PC-3 (cell line): ENCODE results near the gene LTBP1. TPM values are rescaled to one million over a fixed set of nuclear protein-coding genes. Genes with fewer than 3 reads are reported as not detected.

ENCODE experiments used
- ATAC-seq: fragments of 200-7000 bp; cut with Tn5 transposase; 2 replicates; pipeline ENCODE4 v1.9.1; 2020; ENCODE audit warnings: mild to moderate bottlenecking, moderate library complexity
- BruUV-seq: library from RNA; stranded (reverse); fragments of 400-500 nt; replicated peaks from 2 replicates; lab custom pipeline; 2021; lab: Mats Ljungman, UMichigan
- CTCF ChIA-PET: fragments of 300-600 bp; sonication (Branson Sonifier 250); formaldehyde crosslinking; loops from one replicate; lab custom pipeline; 2022; ENCODE audit warnings: antibody characterized with exemption; lab: Charles Lee
- POLR2A ChIA-PET: fragments of 300-600 bp; sonication (Branson Sonifier 250); formaldehyde crosslinking; loops from one replicate; lab custom pipeline; 2022; ENCODE audit warnings: antibody characterized with exemption; ENCODE audit not compliant: unreplicated experiment; lab: Charles Lee
- DNase-seq: peaks from one replicate; pipeline ENCODE4 v3.0.0-alpha.2; 2015
- H2AFZ ChIP-seq: fragments of 300-600 bp; sonication (generic); 2 replicates; pipeline ENCODE4 v1.6.0; 2016; ENCODE audit warnings: antibody characterized with exemption, low read length
- H3F3A ChIP-seq: fragments of 300-600 bp; sonication (generic); one replicate; pipeline ENCODE4 v1.6.0; 2017; ENCODE audit warnings: antibody characterized with exemption, low read length, control low read depth, mild to moderate bottlenecking; ENCODE audit not compliant: unreplicated experiment
- H3K27ac ChIP-seq: fragments of 300-600 bp; sonication (generic); 2 replicates; pipeline ENCODE4 v1.5.1; 2016; ENCODE audit warnings: mild to moderate bottlenecking, low read length
- H3K27me3 ChIP-seq: fragments of 300-600 bp; sonication (generic); 2 replicates; pipeline ENCODE4 v1.6.1; 2016; ENCODE audit warnings: low read length, mixed read lengths
- H3K36me3 ChIP-seq: fragments of 300-600 bp; sonication (generic); 2 replicates; pipeline ENCODE4 v1.6.1; 2016; ENCODE audit warnings: low read depth, mixed run types, low read length, mixed read lengths
- H3K4me1 ChIP-seq: fragments of 300-600 bp; sonication (generic); 2 replicates; pipeline ENCODE4 v1.5.1; 2016; ENCODE audit warnings: low read length; ENCODE audit not compliant: insufficient read depth
- H3K4me2 ChIP-seq: fragments of 300-600 bp; sonication (generic); 2 replicates; pipeline ENCODE4 v1.6.0; 2016; ENCODE audit warnings: low read length
- H3K4me3 ChIP-seq: fragments of 300-600 bp; sonication (generic); 2 replicates; pipeline ENCODE4 v1.5.1; 2016; ENCODE audit warnings: mild to moderate bottlenecking, low read length, mixed read lengths
- H3K79me2 ChIP-seq: fragments of 300-600 bp; sonication (generic); 2 replicates; pipeline ENCODE4 v1.6.1; 2017; ENCODE audit warnings: low read length, mixed read lengths
- H3K9ac ChIP-seq: fragments of 300-600 bp; sonication (generic); 2 replicates; pipeline ENCODE4 v1.6.0; 2016; ENCODE audit warnings: mild to moderate bottlenecking, low read length
- H3K9me2 ChIP-seq: fragments of 300-600 bp; sonication (generic); replicated peaks from 2 replicates; pipeline ENCODE4 v1.6.1; 2016; ENCODE audit warnings: mixed run types, low read length, mixed read lengths
- H3K9me3 ChIP-seq: fragments of 300-600 bp; sonication (generic); 2 replicates; pipeline ENCODE4 v1.6.1; 2016; ENCODE audit warnings: low read length, mixed read lengths
- H4K20me1 ChIP-seq: fragments of 300-600 bp; sonication (generic); 2 replicates; pipeline ENCODE4 v1.6.1; 2016; ENCODE audit warnings: low read length, mixed read lengths
- EZH2 ChIP-seq: fragments of 300-600 bp; sonication (generic); IDR thresholded peaks from one replicate; pipeline ENCODE4 v1.6.1; 2017; ENCODE audit warnings: antibody characterized with exemption, mild to moderate bottlenecking, low read length; ENCODE audit not compliant: unreplicated experiment
- EZH2phosphoT487 ChIP-seq: fragments of 300-600 bp; sonication (generic); IDR thresholded peaks from 2 replicates; pipeline ENCODE4 v1.6.1; 2018; ENCODE audit warnings: mild to moderate bottlenecking, antibody characterized with exemption, low read length, borderline replicate concordance
- intact Hi-C: fragments of 100-400 bp; cut with micrococcal nuclease; formaldehyde crosslinking; loops from 2 replicates; pipeline ENCODE4 v1.9.0; 2023
- total RNA-seq: library from RNA; depleted of rRNA; stranded (reverse); fragments of >200 nt; gene quantifications from 2 replicates; pipeline ENCODE4 v1.2.3, GENCODE V29; 2014
- TF ChIP-seq, protein P1 (sequence below): fragments of 300-600 bp; sonication (generic); conservative IDR thresholded peaks from 2 replicates; pipeline ENCODE4 v1.5.1; 2017; ENCODE audit warnings: antibody characterized with exemption, low read depth, mild to moderate bottlenecking, low read length

Gene LTBP1
- total RNA-seq, 1 experiment from 2014 or later: 45.9 TPM

DNA sequence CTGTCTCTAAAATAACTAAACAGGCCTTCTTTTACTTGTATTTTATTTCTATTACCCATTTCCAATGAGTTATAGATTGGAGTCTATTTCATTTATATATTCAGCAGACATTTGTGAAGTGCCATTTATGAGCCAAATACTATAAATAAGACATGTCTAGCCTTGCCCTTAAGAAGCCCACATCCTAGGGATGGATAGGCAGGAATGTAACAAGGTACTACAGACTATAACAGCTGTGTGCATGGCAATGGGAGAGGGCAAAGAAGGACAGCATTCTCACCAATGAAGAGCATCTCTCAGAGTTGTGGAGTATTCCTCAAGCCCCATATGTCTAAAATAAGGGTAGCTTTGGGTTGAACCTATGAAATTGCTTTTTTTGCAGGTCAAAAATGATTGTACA is 367.8 kb downstream of the LTBP1 start:
- POLR2A ChIA-PET: no interaction called here
- TF ChIP-seq EZH2: no peak
- TF ChIP-seq, protein P1, sequence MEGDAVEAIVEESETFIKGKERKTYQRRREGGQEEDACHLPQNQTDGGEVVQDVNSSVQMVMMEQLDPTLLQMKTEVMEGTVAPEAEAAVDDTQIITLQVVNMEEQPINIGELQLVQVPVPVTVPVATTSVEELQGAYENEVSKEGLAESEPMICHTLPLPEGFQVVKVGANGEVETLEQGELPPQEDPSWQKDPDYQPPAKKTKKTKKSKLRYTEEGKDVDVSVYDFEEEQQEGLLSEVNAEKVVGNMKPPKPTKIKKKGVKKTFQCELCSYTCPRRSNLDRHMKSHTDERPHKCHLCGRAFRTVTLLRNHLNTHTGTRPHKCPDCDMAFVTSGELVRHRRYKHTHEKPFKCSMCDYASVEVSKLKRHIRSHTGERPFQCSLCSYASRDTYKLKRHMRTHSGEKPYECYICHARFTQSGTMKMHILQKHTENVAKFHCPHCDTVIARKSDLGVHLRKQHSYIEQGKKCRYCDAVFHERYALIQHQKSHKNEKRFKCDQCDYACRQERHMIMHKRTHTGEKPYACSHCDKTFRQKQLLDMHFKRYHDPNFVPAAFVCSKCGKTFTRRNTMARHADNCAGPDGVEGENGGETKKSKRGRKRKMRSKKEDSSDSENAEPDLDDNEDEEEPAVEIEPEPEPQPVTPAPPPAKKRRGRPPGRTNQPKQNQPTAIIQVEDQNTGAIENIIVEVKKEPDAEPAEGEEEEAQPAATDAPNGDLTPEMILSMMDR: no peak
- TF ChIP-seq EZH2phosphoT487: no peak
- Histone ChIP-seq H3K4me1 (no peaks in the 10 kb centered on the region), H3K9ac (no peak overlapping the region), H3K4me2 (no peak overlapping the region), H3K36me3 (no peaks in the 10 kb centered on the region), H3F3A (no peaks in the 10 kb centered on the region), H3K79me2 (no peaks in the 10 kb centered on the region), H4K20me1 (no peaks in the 10 kb centered on the region), H3K9me3 (no peaks in the 10 kb centered on the region), H3K27me3 (no peaks in the 10 kb centered on the region), H2AFZ (no peak overlapping the region), H3K4me3 (no peak overlapping the region), H3K9me2 (no peaks in the 10 kb centered on the region), H3K27ac (no peak overlapping the region)
- intact Hi-C loops: no loop called here
- no peak for DNase-seq
- CTCF ChIA-PET: no interaction called here
- no peak for ATAC-seq
- no TSS peak for BruUV-seq

DNA sequence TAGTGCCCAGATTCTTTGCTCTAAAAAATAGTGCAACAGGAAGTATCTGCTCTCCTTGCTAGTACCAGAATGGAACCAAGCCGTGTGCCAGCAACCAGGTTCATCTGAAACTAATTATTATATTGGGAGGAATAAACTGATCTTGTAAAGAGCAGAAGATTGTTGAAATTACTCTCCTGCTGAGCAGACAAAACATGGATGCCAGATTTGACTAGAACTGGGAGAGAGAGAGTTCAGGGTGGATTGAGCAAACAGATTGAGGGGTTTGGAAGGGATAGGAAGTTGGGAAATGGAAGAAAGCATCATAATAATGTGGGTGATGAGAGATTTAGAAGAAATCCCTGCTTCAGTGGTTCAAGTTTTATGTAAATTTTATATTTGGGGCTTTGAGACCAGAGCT is 369.6 kb downstream of the LTBP1 start:
- H3K27ac ChIP-seq: no peak overlapping the region
- H3K9ac ChIP-seq: no peak overlapping the region
- H3K4me1 ChIP-seq: peaks cover 3% of the 10 kb centered on the region; the same call in 1 of the 2 replicates
- H3K4me3 ChIP-seq: no peak overlapping the region
- no peaks in the 10 kb centered on the region for H3F3A ChIP-seq
- H3K9me2 ChIP-seq: no peaks in the 10 kb centered on the region
- BruUV-seq: no TSS peak
- H3K36me3 ChIP-seq: no peaks in the 10 kb centered on the region
- DNase-seq: no peak
- TF ChIP-seq EZH2phosphoT487: no peak
- no peaks in the 10 kb centered on the region for H3K9me3 ChIP-seq
- no peak overlapping the region for H3K4me2 ChIP-seq
- intact Hi-C loops: no loop called here
- H4K20me1 ChIP-seq: no peaks in the 10 kb centered on the region
- ChIA-PET CTCF (no interaction called here), POLR2A (no interaction called here)
- no peaks in the 10 kb centered on the region for H3K27me3 ChIP-seq
- no peak overlapping the region for H2AFZ ChIP-seq
- no peaks in the 10 kb centered on the region for H3K79me2 ChIP-seq
- no peak for ATAC-seq

DNA sequence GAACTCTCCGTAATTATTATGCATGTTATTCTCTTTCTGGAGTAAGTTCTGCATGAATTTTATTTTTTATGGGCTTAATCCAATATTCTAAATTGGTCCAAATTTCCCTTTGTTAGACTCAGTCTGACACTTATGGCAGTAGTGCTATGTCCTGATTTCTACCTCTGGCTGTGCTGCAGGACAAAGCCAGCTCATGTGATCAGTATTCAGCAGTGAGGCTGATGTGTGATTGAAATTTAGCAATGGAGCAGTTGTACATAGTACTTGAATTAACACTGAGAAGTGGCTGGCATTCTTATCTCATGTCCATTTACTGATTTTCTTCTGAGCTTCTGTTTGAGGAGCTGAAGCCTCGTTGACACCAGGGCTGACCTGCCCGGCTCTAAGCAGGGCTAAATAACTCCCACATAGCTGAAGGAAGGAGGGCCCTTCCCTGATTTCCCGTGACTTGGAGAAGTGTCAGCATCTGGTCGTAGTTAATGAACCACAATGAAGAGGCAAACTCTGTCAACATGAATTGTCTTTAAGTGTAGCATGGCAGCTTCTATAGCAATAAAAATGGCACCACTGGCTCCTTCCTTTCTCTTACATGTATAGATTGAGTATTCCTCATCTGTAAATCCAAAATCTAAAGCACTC is 370.7 kb downstream of the LTBP1 start:
- no TSS peak for BruUV-seq
- ChIA-PET POLR2A (interaction anchor here (0.6 kb wide), 1 partner anchor 13 kb away, joined by 6 read pairs; no protein-coding TSS in a partner anchor), CTCF (no interaction called here)
- no peaks in the 10 kb centered on the region for H3F3A ChIP-seq
- no peaks in the 10 kb centered on the region for H3K36me3 ChIP-seq
- H3K4me3 ChIP-seq: no peak overlapping the region
- ATAC-seq: no peak
- H3K79me2 ChIP-seq: no peaks in the 10 kb centered on the region
- H3K27me3 ChIP-seq: no peaks in the 10 kb centered on the region
- no peak overlapping the region for H3K9ac ChIP-seq
- H3K4me1 ChIP-seq: peaks cover 9% of the 10 kb centered on the region; the same call in 1 of the 2 replicates
- H3K4me2 ChIP-seq: no peak overlapping the region
- no peak overlapping the region for H2AFZ ChIP-seq
- no peaks in the 10 kb centered on the region for H3K9me2 ChIP-seq
- TF ChIP-seq EZH2phosphoT487 (no peak), EZH2 (no peak)
- TF ChIP-seq, protein P1: no peak
- intact Hi-C loops: no loop called here
- H3K27ac ChIP-seq: no peak overlapping the region
- H4K20me1 ChIP-seq: no peaks in the 10 kb centered on the region
- DNase-seq: no peak
- no peaks in the 10 kb centered on the region for H3K9me3 ChIP-seq
